SK-N-SH (cell line): ENCODE measurements around the gene PRKG1. TPM values are rescaled to one million over a fixed set of nuclear protein-coding genes. Genes with fewer than 3 reads are reported as not detected.
"Not testable (repeated sequence)": the region's sequence is repeated elsewhere in the genome, so short reads cannot be mapped to it uniquely, and the experiment has no call there.

Experiments used
- CTCF ChIA-PET: fragments of 300-600, 350-600 bp; formaldehyde crosslinking; extraction: SDS; loops from one replicate; lab custom pipeline; 2021; lab: Yijun Ruan, JAX
- POLR2A ChIA-PET: fragments of 350-600 bp; sonication (Branson Sonifier 250); formaldehyde crosslinking; extraction: SDS; loops from one replicate; lab custom pipeline; 2020; ENCODE audit warnings: antibody characterized with exemption, inconsistent platforms; lab: Yijun Ruan, JAX
- DNase-seq: peaks from one replicate; pipeline ENCODE4 v3.0.0; 2012
- H2AFZ ChIP-seq: fragments of 200-600 bp; sonication (generic); 2 replicates; pipeline ENCODE4 v1.8.1; 2016; ENCODE audit warnings: antibody characterized with exemption, mild to moderate bottlenecking, low read depth
- H3F3A ChIP-seq: fragments of 200-600 bp; sonication (generic); replicated peaks from 2 replicates; pipeline ENCODE3; 2016; ENCODE audit warnings: antibody characterized with exemption, mild to moderate bottlenecking; ENCODE audit not compliant: insufficient read depth
- H3K27ac ChIP-seq, 2 experiments: fragments of 200-500 bp in 1 of 2; fragments of 200-600 bp in 1 of 2; sonication (Bioruptor generic) in 1 of 2; sonication (generic), shearing (Covaris generic) in 1 of 2; 2 replicates each; pipeline versions ENCODE4 v1.5.1 to v1.6.1; 2014 to 2016; ENCODE audit warnings: low read depth in 2 of 2, inconsistent platforms in 1 of 2, low read length in 1 of 2, mild to moderate bottlenecking in 1 of 2, mixed read lengths in 1 of 2
- H3K27me3 ChIP-seq: fragments of 200-600 bp; sonication (generic), shearing (Covaris generic); 2 replicates; pipeline ENCODE4 v1.6.1; 2016; ENCODE audit warnings: mixed run types; ENCODE audit not compliant: insufficient read depth
- H3K36me3 ChIP-seq, 2 experiments: fragments of 200-500 bp in 1 of 2; fragments of 200-600 bp in 1 of 2; sonication (Bioruptor generic) in 1 of 2; sonication (generic) in 1 of 2; replicated peaks in 1 of 2; 2 replicates each; pipeline versions ENCODE3 to v1.5.1; 2014 to 2016; ENCODE audit warnings: low read length in 1 of 2, mild to moderate bottlenecking in 1 of 2; ENCODE audit not compliant: insufficient read depth in 2 of 2, control insufficient read depth in 1 of 2
- H3K4me1 ChIP-seq, 2 experiments: fragments of 200-500 bp in 1 of 2; fragments of 200-600 bp in 1 of 2; sonication (Bioruptor generic) in 1 of 2; sonication (generic), shearing (Covaris generic) in 1 of 2; 2 replicates each; pipeline versions ENCODE4 v1.5.1 to v1.6.1; 2014 to 2016; ENCODE audit warnings: low read depth in 1 of 2, low read length in 1 of 2, mixed run types in 1 of 2; ENCODE audit not compliant: insufficient read depth in 2 of 2, control insufficient read depth in 1 of 2
- H3K4me2 ChIP-seq: fragments of 200-600 bp; sonication (generic), shearing (Covaris generic); 2 replicates; pipeline ENCODE4 v1.6.1; 2017; ENCODE audit warnings: mixed run types
- H3K4me3 ChIP-seq, 2 experiments: fragments of 200-500 bp in 1 of 2; fragments of 200-600 bp in 1 of 2; sonication (Bioruptor generic) in 1 of 2; sonication (generic), shearing (Covaris generic) in 1 of 2; 2 replicates each; pipeline versions ENCODE4 v1.5.1 to v1.8.1; 2014 to 2016; ENCODE audit warnings: low read depth in 2 of 2, inconsistent platforms in 1 of 2, low read length in 1 of 2, mild to moderate bottlenecking in 1 of 2, mixed read lengths in 1 of 2, moderate library complexity in 1 of 2
- H3K79me2 ChIP-seq: fragments of 200-600 bp; sonication (generic); 2 replicates; pipeline ENCODE4 v1.8.1; 2017; ENCODE audit warnings: mild to moderate bottlenecking; ENCODE audit not compliant: insufficient read depth
- H3K9ac ChIP-seq: fragments of 200-600 bp; sonication (generic); 2 replicates; pipeline ENCODE4 v1.6.1; 2017; ENCODE audit warnings: mixed run types
- H3K9me2 ChIP-seq: fragments of 200-600 bp; sonication (generic); 2 replicates; pipeline ENCODE4 v1.6.1; 2017; ENCODE audit warnings: mixed run types
- H3K9me3 ChIP-seq: fragments of 200-600 bp; sonication (generic); 2 replicates; pipeline ENCODE4 v1.6.1; 2017; ENCODE audit warnings: mixed run types, mild to moderate bottlenecking, moderate library complexity
- H4K20me1 ChIP-seq: fragments of 200-600 bp; sonication (generic); 2 replicates; pipeline ENCODE4 v1.6.1; 2017; ENCODE audit warnings: mild to moderate bottlenecking, mixed run types; ENCODE audit not compliant: insufficient read depth
- EP300 ChIP-seq, 2 experiments: IDR thresholded peaks; 2 replicates each; pipeline versions ENCODE4 v1.4.0 to v1.6.1; 2012; ENCODE audit warnings: borderline replicate concordance in 1 of 2, low read depth in 1 of 2, low read length in 1 of 2
- MXI1 ChIP-seq: IDR thresholded peaks from 2 replicates; pipeline ENCODE4 v1.6.1; 2012; ENCODE audit warnings: mild to moderate bottlenecking, low read depth, low read length, improper control_type of control experiment
- NFIC ChIP-seq: IDR thresholded peaks from 2 replicates; pipeline ENCODE4 v1.4.0; 2012; ENCODE audit warnings: borderline replicate concordance
- NRF1 ChIP-seq: IDR thresholded peaks from 2 replicates; pipeline ENCODE4 v1.6.1; 2012; ENCODE audit warnings: low read depth, mild to moderate bottlenecking, low read length
- PBX3 ChIP-seq: IDR thresholded peaks from 2 replicates; pipeline ENCODE4; 2012
- RAD21 ChIP-seq: IDR thresholded peaks from 2 replicates; pipeline ENCODE4 v1.6.1; 2012; ENCODE audit warnings: mild to moderate bottlenecking, low read length
- REST ChIP-seq: IDR thresholded peaks from 2 replicates; pipeline ENCODE4 v1.6.1; 2012; ENCODE audit warnings: mild to moderate bottlenecking, low read depth, low read length, moderate library complexity
- TCF12 ChIP-seq: IDR thresholded peaks from 2 replicates; pipeline ENCODE4 v1.4.0; 2012
- TEAD4 ChIP-seq: IDR thresholded peaks from 2 replicates; pipeline ENCODE4 v1.4.0; 2012; ENCODE audit warnings: mild to moderate bottlenecking, borderline replicate concordance; ENCODE audit not compliant: insufficient read depth
- WGBS: methylation state at CpG from one replicate; pipeline ENCODE4 v1.1.6; 2017; ENCODE audit warnings: low lambda C conversion rate; 5-methylcytosine and 5-hydroxymethylcytosine counted together
- polyA plus RNA-seq, 3 experiments: library from polyadenylated mRNA; depleted of rRNA; stranded (reverse); fragments of >200 nt; gene quantifications; 2 replicates each; pipeline ENCODE4 v1.2.3, GENCODE V29; 2012

The PRKG1 gene
- polyA plus RNA-seq, 1 of the 3 experiments (the other 2 are of a cell fraction) = 4.1 TPM

- peak overlapping the region in 1 of 2 experiments; percentile 91; a peak in 2 of 4 replicates for H3K27ac ChIP-seq
- H3K9ac ChIP-seq = no peak overlapping the region
- H3K36me3 ChIP-seq = no peaks in the 10 kb centered on the region
- ChIA-PET POLR2A (no interaction called here), CTCF (interaction anchor here (1.1 to 1.3 kb wide), 2 partner anchors 27 to 34 kb away, joined by 3 to 4 read pairs; no protein-coding TSS in a partner anchor)
- no peaks in the 10 kb centered on the region for H4K20me1 ChIP-seq
- no peak overlapping the region for H3K4me2 ChIP-seq
- H3F3A ChIP-seq = no peaks in the 10 kb centered on the region
- DNase-seq = peak; percentile 21
- peaks cover 0 to 8% of the 10 kb centered on the region in 2 experiments; a peak in 2 of 4 replicates for H3K4me1 ChIP-seq
- H2AFZ ChIP-seq = no peak overlapping the region
- TF ChIP-seq NRF1 = no peak
- TF ChIP-seq TCF12 = peak; percentile 23; the same call in 1 of the 2 replicates
- no peak for TF ChIP-seq REST
- TF ChIP-seq EP300 (IDR thresholded peaks at IDR 0.05; ENCODE audit: borderline replicate concordance in 1 of 2, low read depth in 1 of 2, low read length in 1 of 2) = peak; percentile 9 to 39; a peak in 1 of 4 replicates
- TF ChIP-seq RAD21 = no peak
- TF ChIP-seq MXI1 = no peak
- TF ChIP-seq TEAD4 = peak; percentile 28; the same call in 1 of the 2 replicates
- TF ChIP-seq PBX3 = 0 out of 2 replicates have a peak, but pooled peaks have one; percentile 16
- peak; percentile 40; the same call in 1 of the 2 replicates for TF ChIP-seq NFIC
- H3K4me3 ChIP-seq = no peak overlapping the region
- H3K27me3 ChIP-seq = no peaks in the 10 kb centered on the region
- WGBS = 13% methylated on average over 2 of the region's 2 CpGs
- H3K79me2 ChIP-seq = no peaks in the 10 kb centered on the region
- no peaks in the 10 kb centered on the region for H3K9me3 ChIP-seq
- H3K9me2 ChIP-seq = 0 out of 2 replicates have a peak, but pooled peaks cover 4% of the 10 kb centered on the region
These were observed 500.2 kb downstream of the PRKG1 start for GRCh38 chr10:51574248-51575048.

GRCh38 chr10:51581196-51581595 is 506.9 kb downstream of the PRKG1 start:
- DNase-seq, H4K20me1 ChIP-seq, POLR2A ChIA-PET, H3K27me3 ChIP-seq, H3K79me2 ChIP-seq, H3K27ac ChIP-seq, H3K9me2 ChIP-seq, H3K36me3 ChIP-seq, H3K9me3 ChIP-seq, H2AFZ ChIP-seq, H3F3A ChIP-seq, CTCF ChIA-PET, H3K4me1 ChIP-seq, H3K4me3 ChIP-seq, H3K4me2 ChIP-seq, H3K9ac ChIP-seq: not testable (repeated sequence)
- 70% methylated on average over 6 of the region's 6 CpGs for WGBS
